Measurements from ENCODE around the gene TP63. TPM values are rescaled to one million over a fixed set of nuclear protein-coding genes. Genes with fewer than 3 reads are reported as not detected.

The TP63 gene
- total RNA-seq, 2 donors from 2014 or later: not detected

- Mint-ChIP-seq H3K27ac (no peak overlapping the region), H3K9me3 (no peaks in the 10 kb centered on the region), H3K4me1 (peaks cover 9% of the 10 kb centered on the region), H3K27me3 (ENCODE audit: insufficient read depth) (no peaks in the 10 kb centered on the region), H3K4me3 (no peak overlapping the region), H3K36me3 (ENCODE audit: low read depth) (no peaks in the 10 kb centered on the region)
- Histone ChIP-seq H3K9ac (ENCODE audit: extremely low read depth, low read length, poor library complexity, severe bottlenecking) (no peak overlapping the region), H3K4me1 (ENCODE audit: control insufficient read depth, insufficient read depth, low read length) (no peaks in the 10 kb centered on the region), H3K27me3 (ENCODE audit: control insufficient read depth, insufficient read depth, low read length, poor library complexity, severe bottlenecking) (no peaks in the 10 kb centered on the region), H3K4me3 (ENCODE audit: low read length) (no peak overlapping the region), H3K36me3 (ENCODE audit: control insufficient read depth, insufficient read depth, low read length) (no peaks in the 10 kb centered on the region), H3K27ac (ENCODE audit: low read depth, low read length) (no peak overlapping the region), H3K9me3 (ENCODE audit: control insufficient read depth, low read length) (no peaks in the 10 kb centered on the region)
- no peak for TF ChIP-seq CTCF (conservative IDR thresholded peaks at IDR 0.05)
- DNase-seq: no peak
- 94% methylated on average over 5 to 7 of the region's 8 CpGs for WGBS, 2 experiments (ENCODE audit: insufficient coverage in 1 of 2, insufficient read length in 1 of 2)
Observed at GRCh38 chr3:189630767-189631372, 319 bp upstream of the TP63 start.

- Mint-ChIP-seq H3K27me3 (ENCODE audit: insufficient read depth) (no peaks in the 10 kb centered on the region), H3K36me3 (ENCODE audit: low read depth) (no peaks in the 10 kb centered on the region), H3K27ac (no peak overlapping the region), H3K4me1 (peaks cover 9% of the 10 kb centered on the region), H3K9me3 (no peaks in the 10 kb centered on the region), H3K4me3 (no peak overlapping the region)
- Histone ChIP-seq H3K4me3 (ENCODE audit: low read length) (no peak overlapping the region), H3K36me3 (ENCODE audit: control insufficient read depth, insufficient read depth, low read length) (no peaks in the 10 kb centered on the region), H3K27ac (ENCODE audit: low read depth, low read length) (no peak overlapping the region), H3K27me3 (ENCODE audit: control insufficient read depth, insufficient read depth, low read length, poor library complexity, severe bottlenecking) (no peaks in the 10 kb centered on the region), H3K4me1 (ENCODE audit: control insufficient read depth, insufficient read depth, low read length) (no peaks in the 10 kb centered on the region), H3K9ac (ENCODE audit: extremely low read depth, low read length, poor library complexity, severe bottlenecking) (no peak overlapping the region), H3K9me3 (ENCODE audit: control insufficient read depth, low read length) (no peaks in the 10 kb centered on the region)
- no peak for DNase-seq
- no peak for TF ChIP-seq CTCF (conservative IDR thresholded peaks at IDR 0.05)
- 92% methylated on average over 5 of the region's 6 CpGs; no CpG with 5 or more reads in 1 of the 2 experiments for whole genome bisulfite sequencing, 2 experiments (ENCODE audit: insufficient coverage in 1 of 2, insufficient read length in 1 of 2)
Observed at GRCh38 chr3:189631409-189631808, 220 bp downstream of the TP63 start.

GRCh38 chr3:189632242-189632641 lies 1.1 kb downstream of the TP63 start:
- H3K4me3 ChIP-seq (ENCODE audit: low read length): no peak overlapping the region
- Mint-ChIP-seq H3K9me3 (no peaks in the 10 kb centered on the region), H3K4me1 (peaks cover 9% of the 10 kb centered on the region), H3K27ac (no peak overlapping the region), H3K27me3 (ENCODE audit: insufficient read depth) (no peaks in the 10 kb centered on the region), H3K36me3 (ENCODE audit: low read depth) (no peaks in the 10 kb centered on the region), H3K4me3 (no peak overlapping the region)
- WGBS, 2 experiments (ENCODE audit: insufficient coverage in 1 of 2, insufficient read length in 1 of 2): 81% methylated on average over 4 to 5 of the region's 5 CpGs
- no peak for TF ChIP-seq CTCF (conservative IDR thresholded peaks at IDR 0.05)
- H3K9ac ChIP-seq (ENCODE audit: extremely low read depth, low read length, poor library complexity, severe bottlenecking): no peak overlapping the region
- H3K9me3 ChIP-seq (ENCODE audit: control insufficient read depth, low read length): no peaks in the 10 kb centered on the region
- no peaks in the 10 kb centered on the region for H3K4me1 ChIP-seq (ENCODE audit: control insufficient read depth, insufficient read depth, low read length)
- DNase-seq: no peak
- H3K36me3 ChIP-seq (ENCODE audit: control insufficient read depth, insufficient read depth, low read length): no peaks in the 10 kb centered on the region
- no peak overlapping the region for H3K27ac ChIP-seq (ENCODE audit: low read depth, low read length)
- no peaks in the 10 kb centered on the region for H3K27me3 ChIP-seq (ENCODE audit: control insufficient read depth, insufficient read depth, low read length, poor library complexity, severe bottlenecking)
